ENCODE measurements around the gene TCEAL8. TPM values are rescaled to one million over a fixed set of nuclear protein-coding genes. Genes with fewer than 3 reads are reported as not detected.
A peak's percentile ranks its signal among the peaks of the same experiment; 100 is the strongest.

The TCEAL8 gene
- total RNA-seq, 1 donor from 2014 or later: 81.3 TPM

GRCh38 chrX:103214870-103215424 is 40.0 kb downstream of the TCEAL8 start, which contains the start of gene BEX4:
TSS of gene BEX4 (plus strand) at chrX:103215108. CDS start at chrX:103216154, 1,046 bp downstream.
- DNase-seq: peak; percentile 77

- DNase-seq: no peak
These were observed 42.1 kb downstream of the TCEAL8 start for GRCh38 chrX:103212749-103213457.

- DNase-seq: peak; percentile 71
These were observed 43.8 kb downstream of the TCEAL8 start for GRCh38 chrX:103211012-103211715.

GRCh38 chrX:103210056-103210455 is 44.9 kb downstream of the TCEAL8 start:
- DNase-seq: no peak

Other genes with a start within 250 kb of the TCEAL8 start
- not detected in 2 replicates for gene BEX1, start 191.0 kb downstream of the TCEAL8 start, total RNA-seq
- gene NXF3, start 162.0 kb downstream of the TCEAL8 start, total RNA-seq: not detected in 2 replicates
- 24.9 and 26.2 TPM in 2 replicates for gene BEX4, start 40.0 kb downstream of the TCEAL8 start, total RNA-seq
- gene TCEAL5, start 21.6 kb upstream of the TCEAL8 start, total RNA-seq: not detected in 2 replicates
- gene BEX2, start 55.8 kb upstream of the TCEAL8 start, total RNA-seq: 0.56 and 0.68 TPM in 2 replicates
- 0.28 and 1.2 TPM in 2 replicates for gene TCEAL7, start 75.1 kb upstream of the TCEAL8 start, total RNA-seq
- gene TCEAL9, start 101.4 kb upstream of the TCEAL8 start, total RNA-seq: 112 and 140 TPM in 2 replicates
- gene BEX3, start 121.4 kb upstream of the TCEAL8 start, total RNA-seq: 258 and 269 TPM in 2 replicates